Small intestine (tissue), 7 donors: ENCODE data around the gene PDCD7. TPM values are rescaled to one million over a fixed set of nuclear protein-coding genes. Genes with fewer than 3 reads are reported as not detected.

ENCODE experiments used
- DNase-seq, 2 donors: peaks; one replicate each; pipeline versions ENCODE4 v3.0.0 to v3.0.0-alpha.2; 2013
- FAIRE-seq: peaks from 2 replicates; lab custom pipeline; 2012; peaks lifted over from hg19 to GRCh38; lab: Jason Lieb, UNC
- H3K27ac ChIP-seq, 3 donors: one replicate each; pipeline ENCODE4 v1.5.1; 2013; ENCODE audit warnings: low read length in 2 of 3, mild to moderate bottlenecking in 2 of 3, control low read depth in 1 of 3, inconsistent platforms in 1 of 3, low read depth in 1 of 3, moderate library complexity in 1 of 3
- H3K27me3 ChIP-seq, 3 donors: one replicate each; pipeline ENCODE4 v1.6.1; 2013; ENCODE audit warnings: low read length in 3 of 3, inconsistent platforms in 1 of 3; ENCODE audit not compliant: control insufficient read depth in 3 of 3, insufficient read depth in 3 of 3
- H3K36me3 ChIP-seq, 3 donors: one replicate each; pipeline ENCODE4 v1.6.1; 2013; ENCODE audit warnings: low read length in 3 of 3, inconsistent platforms in 1 of 3, low read depth in 1 of 3, mild to moderate bottlenecking in 1 of 3, moderate library complexity in 1 of 3; ENCODE audit not compliant: control insufficient read depth in 3 of 3, insufficient read depth in 2 of 3
- H3K4me1 ChIP-seq, 3 donors: one replicate each; pipeline ENCODE4 v1.6.1; 2013; ENCODE audit warnings: low read length in 2 of 3, inconsistent platforms in 1 of 3, low read depth in 1 of 3, mild to moderate bottlenecking in 1 of 3, moderate library complexity in 1 of 3; ENCODE audit not compliant: control insufficient read depth in 3 of 3, insufficient read depth in 2 of 3
- H3K4me3 ChIP-seq, 3 donors: one replicate each; pipeline ENCODE4 v1.5.1; 2013; ENCODE audit warnings: low read length in 3 of 3, control low read depth in 1 of 3, inconsistent platforms in 1 of 3, low read depth in 1 of 3, mild to moderate bottlenecking in 1 of 3, moderate library complexity in 1 of 3
- H3K9me3 ChIP-seq, 2 donors: one replicate each; pipeline ENCODE4 v1.6.1; 2013; ENCODE audit warnings: low read depth in 1 of 2, low read length in 1 of 2; ENCODE audit not compliant: control insufficient read depth in 2 of 2, insufficient read depth in 1 of 2
- WGBS, 3 donors: extraction: QIAGEN DNeasy Blood & Tissue Kit; methylation state at CpG; one replicate each; pipeline ENCODE4 v1.1.7; 2013; 5-methylcytosine and 5-hydroxymethylcytosine counted together
- polyA plus RNA-seq, 4 donors: library from polyadenylated mRNA; stranded (reverse) in 3 of 4; unstranded in 1 of 4; fragments of 200-250 nt in 3 of 4; fragments of 120-200 nt in 1 of 4; gene quantifications; one replicate each; pipeline versions ENCODE4 v1.2.1 to v1.2.3, GENCODE V29; 2013
- donor health status: healthy with polysubstance abuse.
- donor health status: control.
- donor health status: control.
- donor health status: Bipolar disorder and iron deficiency.
- donor health status: healthy.

PDCD7 gene
- polyA plus RNA-seq, 4 donors = 8.4 to 20.5 (median 11.9) TPM

DNA sequence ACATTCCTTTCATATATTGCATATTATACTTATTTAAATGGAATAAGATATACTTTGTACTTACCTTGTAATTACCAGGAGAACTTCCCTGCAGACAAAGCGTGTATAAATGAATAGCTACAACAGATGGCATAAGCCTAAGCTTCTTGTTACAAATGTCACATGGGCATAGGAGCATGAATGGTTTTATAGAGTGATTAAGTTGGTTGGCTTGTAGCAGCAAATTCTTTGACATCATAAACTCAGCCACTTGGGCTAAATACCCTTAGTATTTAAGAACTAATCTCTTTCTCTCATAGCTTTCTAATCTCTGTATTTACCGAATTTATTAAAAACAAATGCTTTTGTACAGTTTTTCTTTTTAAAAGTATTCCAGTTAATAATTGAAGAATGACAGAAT, 18.5 kb downstream of the PDCD7 start, which contains the start of gene UBAP1L:
TSS of gene UBAP1L (minus strand) at position 115 of the 400 bp plus-strand sequence. CDS start 8,985 bp downstream, outside the sequence.
- DNase-seq (no peak), FAIRE-seq (no peak)
- 87 to 94% (median 90%) methylated on average over 2 of the region's 2 CpGs for WGBS, 3 donors
- H3K36me3 ChIP-seq = peaks cover 7 to 48% (median 23%) of the 10 kb centered on the region in 3 donors
- no peaks in the 10 kb centered on the region for H3K27me3 ChIP-seq
- H3K9me3 ChIP-seq = no peaks in the 10 kb centered on the region
- no peaks in the 10 kb centered on the region for H3K4me1 ChIP-seq
- H3K27ac ChIP-seq = no peak within 1 kb of the TSS
- no peak within 1 kb of the TSS for H3K4me3 ChIP-seq

DNA sequence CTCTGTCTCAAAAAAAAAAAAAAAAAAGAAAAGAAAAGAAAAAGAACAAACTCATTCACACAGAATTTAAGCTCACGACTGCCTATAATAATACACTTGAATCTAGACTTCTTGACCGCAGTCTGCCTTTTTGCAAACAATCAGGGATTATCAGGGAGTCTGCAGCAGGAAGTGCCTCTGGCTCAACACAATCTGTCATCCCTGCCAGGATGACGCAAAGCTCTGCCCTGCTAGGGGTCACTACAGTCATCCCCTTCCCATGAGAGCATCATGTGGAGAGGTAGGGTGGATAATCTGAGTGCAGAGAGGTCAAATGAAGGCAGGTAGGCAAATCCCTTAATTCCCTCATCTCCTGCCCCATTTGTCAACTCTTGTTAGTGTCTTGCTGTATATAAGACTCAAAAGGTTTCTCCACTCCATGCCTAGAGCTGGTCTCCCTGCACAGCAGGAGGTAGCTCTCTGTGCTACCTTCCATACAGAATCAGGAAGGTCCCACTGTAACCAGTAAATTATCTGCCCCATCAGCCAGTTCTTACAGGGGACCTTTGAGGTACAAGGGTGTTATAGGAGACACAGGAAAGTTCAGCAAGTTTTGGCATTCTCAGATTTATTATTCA, 22.8 kb downstream of the PDCD7 start:
- DNase-seq (no peak), FAIRE-seq (no peak)
- WGBS, 3 donors = 59 to 92% (median 81%) methylated on average over 3 of the region's 3 CpGs
- Histone ChIP-seq H3K4me3 (no peak overlapping the region), H3K27ac (peak overlapping the region in 1 of 3 donors; percentile 21), H3K36me3 (peaks cover 0 to 41% (median 6%) of the 10 kb centered on the region in 3 donors), H3K9me3 (no peaks in the 10 kb centered on the region), H3K27me3 (no peaks in the 10 kb centered on the region), H3K4me1 (no peaks in the 10 kb centered on the region)

DNA sequence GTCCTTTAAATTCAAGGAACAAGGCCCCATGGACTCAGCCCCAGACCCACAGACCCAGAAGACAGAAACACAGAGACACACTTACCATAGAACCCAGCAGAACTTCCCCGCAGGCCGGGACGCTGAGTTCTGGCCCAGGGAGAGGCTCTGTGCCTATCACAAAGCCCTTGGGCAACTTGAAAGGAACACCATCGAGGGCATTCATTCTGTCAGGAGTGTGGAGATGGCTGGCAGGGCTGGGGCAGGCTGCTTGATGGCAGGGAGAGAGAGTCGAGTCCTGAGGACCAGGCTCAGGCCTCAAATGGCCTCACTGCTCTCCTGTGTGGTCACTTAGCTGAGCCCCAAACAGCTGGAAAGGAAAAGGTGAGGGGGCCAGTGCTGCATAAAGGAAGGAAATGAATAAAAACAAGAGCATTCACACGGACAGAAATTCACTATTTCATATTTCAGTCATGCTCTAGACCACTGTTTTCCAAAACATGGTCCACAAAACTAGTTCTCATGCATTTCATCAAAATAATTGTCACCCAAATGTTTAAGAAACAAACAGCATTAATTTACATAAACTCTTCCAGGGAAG, 27.5 kb downstream of the PDCD7 start:
- no peak for DNase-seq
- 77 to 84% (median 82%) methylated on average over 6 of the region's 6 CpGs for WGBS, 3 donors
- no peak for FAIRE-seq

DNA sequence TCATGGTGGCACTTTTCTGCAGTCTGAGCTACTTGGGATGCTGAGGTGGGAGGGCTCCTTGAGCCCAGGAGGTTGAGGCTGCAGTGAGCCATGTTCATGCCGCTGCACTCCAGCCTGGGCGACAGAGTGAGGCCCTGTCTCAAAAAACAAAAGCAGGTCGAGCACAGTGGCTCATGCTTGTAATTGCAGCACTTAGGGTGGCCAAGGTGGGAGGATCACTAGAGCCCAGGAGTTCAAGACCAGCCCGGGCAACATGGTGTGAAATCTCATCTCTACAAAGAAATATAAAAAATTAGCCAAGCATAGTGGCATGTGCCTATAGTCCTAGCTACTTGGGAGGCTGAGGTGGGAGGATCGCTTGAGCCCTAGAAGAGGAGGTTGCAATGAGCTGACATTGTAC, 28.6 kb downstream of the PDCD7 start:
- Histone ChIP-seq H3K27me3 (no peaks in the 10 kb centered on the region), H3K9me3 (no peaks in the 10 kb centered on the region), H3K27ac (no peak overlapping the region), H3K4me1 (peaks cover 0 to 3% (median 0%) of the 10 kb centered on the region in 3 donors), H3K36me3 (peaks cover 0 to 45% (median 2%) of the 10 kb centered on the region in 3 donors), H3K4me3 (no peak overlapping the region)
- FAIRE-seq = no peak
- no peak for DNase-seq
- WGBS, 3 donors = 88 to 92% (median 90%) methylated on average over 5 of the region's 5 CpGs

More for the DNA sequence above, 27.5 kb downstream of the PDCD7 start:
- Histone ChIP-seq H3K4me1 (peaks cover 0 to 3% (median 0%) of the 10 kb centered on the region in 3 donors), H3K36me3 (peaks cover 0 to 40% (median 2%) of the 10 kb centered on the region in 3 donors), H3K27ac (no peak overlapping the region), H3K4me3 (no peak overlapping the region), H3K27me3 (no peaks in the 10 kb centered on the region), H3K9me3 (no peaks in the 10 kb centered on the region)

DNA sequence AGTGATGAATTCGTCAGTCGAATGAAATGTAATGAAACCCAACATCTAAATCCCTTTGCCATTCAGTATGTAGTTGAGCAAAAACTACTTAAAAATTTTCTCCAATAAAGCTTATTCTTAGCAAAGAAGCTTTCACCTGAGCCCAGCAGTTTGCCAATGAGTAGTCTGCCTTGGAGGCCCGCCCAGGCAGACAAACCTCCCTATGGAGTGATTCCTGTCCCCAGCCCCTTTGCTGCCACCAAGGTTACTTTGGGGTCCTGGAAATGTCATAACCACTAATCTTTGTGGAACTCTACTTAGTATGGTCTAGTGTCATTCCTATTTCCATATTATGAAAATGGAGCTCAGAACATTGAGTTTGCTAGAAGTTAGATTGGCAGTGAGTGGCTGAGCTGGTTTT, 30.7 kb downstream of the PDCD7 start:
- H3K4me3 ChIP-seq = no peak overlapping the region
- H3K27me3 ChIP-seq = no peaks in the 10 kb centered on the region
- H3K27ac ChIP-seq = no peak overlapping the region
- FAIRE-seq (no peak), DNase-seq (no peak)
- WGBS, 3 donors = 95 to 99% (median 99%) methylated on average over 3 of the region's 3 CpGs
- H3K9me3 ChIP-seq = no peaks in the 10 kb centered on the region
- peaks cover 0 to 3% (median 0%) of the 10 kb centered on the region in 3 donors for H3K4me1 ChIP-seq
- H3K36me3 ChIP-seq = peaks cover 6 to 59% (median 6%) of the 10 kb centered on the region in 3 donors

DNA sequence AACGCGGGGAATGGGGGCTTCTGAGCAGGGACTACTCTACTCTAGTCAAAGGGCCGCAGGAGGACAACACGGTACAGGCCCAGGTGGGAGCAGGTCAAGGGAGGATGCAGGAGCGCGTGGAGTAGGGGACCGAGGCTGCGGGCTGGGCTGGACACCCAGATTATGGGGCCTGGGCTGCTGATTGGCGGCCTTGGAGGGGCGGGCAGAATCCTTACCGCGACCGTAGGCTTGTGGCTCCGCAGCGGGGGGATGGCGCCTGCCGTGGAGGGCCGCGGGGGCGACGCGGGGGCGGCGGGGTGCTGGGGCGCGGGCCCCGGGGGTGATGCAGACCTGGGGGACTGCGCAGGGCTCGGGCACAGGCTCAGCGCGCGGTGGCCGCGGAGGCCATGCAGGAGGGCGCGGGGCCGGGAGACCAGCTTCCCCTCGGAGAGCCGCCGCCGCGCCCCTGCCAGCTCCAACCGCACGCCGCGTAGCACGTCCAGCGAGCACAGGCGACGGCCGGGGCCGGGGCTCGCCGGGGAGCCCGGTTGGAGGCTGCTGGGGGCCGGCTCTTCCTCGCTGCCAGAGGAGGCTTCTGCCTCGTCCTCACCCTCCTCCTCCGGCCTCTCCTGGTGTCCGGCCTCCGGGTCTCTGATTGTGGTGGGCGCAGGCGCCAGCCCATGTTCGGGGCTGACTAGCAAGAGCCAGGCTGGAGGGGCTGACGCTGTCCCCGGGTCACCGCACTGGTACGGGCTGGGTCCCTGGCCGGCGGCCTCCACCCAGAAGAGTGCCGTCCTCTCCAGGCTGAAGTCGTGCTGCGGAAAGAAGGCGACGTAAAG, 31.5 kb downstream of the PDCD7 start:
- no peak overlapping the region for H3K27ac ChIP-seq
- DNase-seq = no peak
- peaks cover 0 to 3% (median 0%) of the 10 kb centered on the region in 3 donors for H3K4me1 ChIP-seq
- FAIRE-seq = no peak
- no peak overlapping the region for H3K4me3 ChIP-seq
- 79 to 91% (median 82%) methylated on average over 58 to 75 of the region's 75 CpGs for WGBS, 3 donors
- no peaks in the 10 kb centered on the region for H3K27me3 ChIP-seq
- H3K36me3 ChIP-seq = peaks cover 6 to 63% (median 6%) of the 10 kb centered on the region in 3 donors
- no peaks in the 10 kb centered on the region for H3K9me3 ChIP-seq

DNA sequence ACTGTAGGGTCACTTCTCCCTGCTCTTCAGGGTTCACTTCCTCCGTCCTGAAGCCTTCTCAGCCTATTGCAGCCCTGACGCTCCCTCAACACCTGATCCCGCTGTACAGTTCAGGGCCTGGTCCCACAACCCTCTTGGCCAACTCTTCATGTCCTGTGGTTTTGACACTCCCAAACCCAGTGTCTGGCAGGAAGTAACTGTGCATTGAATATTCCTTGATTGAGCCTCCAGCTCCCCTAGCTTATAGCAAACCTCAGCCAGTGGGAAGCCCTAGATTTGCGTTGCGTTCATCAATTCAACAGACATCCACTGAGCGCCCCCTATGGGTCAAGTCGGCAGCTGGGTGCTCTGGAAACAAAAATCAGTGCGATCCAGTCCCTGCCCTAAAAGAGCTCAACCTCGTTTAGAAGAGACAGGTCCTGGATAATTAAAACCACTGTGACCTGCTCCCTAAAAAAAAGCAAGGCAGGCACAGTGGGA, 32.2 kb downstream of the PDCD7 start:
- FAIRE-seq (no peak), DNase-seq (peak; percentile 82 to 84)
- H3K27me3 ChIP-seq = no peaks in the 10 kb centered on the region
- H3K9me3 ChIP-seq = no peaks in the 10 kb centered on the region
- H3K4me1 ChIP-seq = peaks cover 0 to 5% (median 0%) of the 10 kb centered on the region in 3 donors
- WGBS, 3 donors = 35 to 38% (median 36%) methylated on average over 8 to 9 of the region's 9 CpGs
- peaks cover 6 to 65% (median 6%) of the 10 kb centered on the region in 3 donors for H3K36me3 ChIP-seq
- peak overlapping the region in 1 of 3 donors; percentile 8 for H3K27ac ChIP-seq
- H3K4me3 ChIP-seq = no peak overlapping the region

DNA sequence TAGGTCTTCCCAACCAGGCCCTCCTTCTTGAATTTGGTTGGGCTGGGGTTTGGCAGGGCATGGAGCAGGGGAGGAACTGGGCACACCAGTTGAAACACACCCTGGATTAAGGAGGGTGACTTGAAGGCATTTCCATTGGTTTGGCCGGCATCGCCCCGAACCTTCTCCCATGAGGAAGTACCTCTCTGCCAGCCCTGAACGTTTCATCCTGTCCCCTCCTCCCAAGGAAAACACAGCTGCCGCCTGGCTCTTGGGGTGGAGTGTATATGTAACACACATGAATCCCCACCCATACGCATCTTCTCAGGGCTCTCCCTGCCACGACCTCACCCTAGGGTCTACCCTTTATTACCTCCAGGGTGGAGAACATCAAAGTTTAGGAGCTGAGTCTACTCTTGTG, 33.2 kb downstream of the PDCD7 start:
- Histone ChIP-seq H3K9me3 (no peaks in the 10 kb centered on the region), H3K27me3 (no peaks in the 10 kb centered on the region), H3K4me1 (peaks cover 0 to 15% (median 3%) of the 10 kb centered on the region in 3 donors), H3K4me3 (no peak overlapping the region), H3K36me3 (peaks cover 6 to 64% (median 6%) of the 10 kb centered on the region in 3 donors), H3K27ac (no peak overlapping the region)
- DNase-seq (peak in 1 of 2 donors; percentile 37), FAIRE-seq (no peak)
- WGBS, 3 donors = 63 to 75% (median 66%) methylated on average over 7 of the region's 7 CpGs
